Measurements from ENCODE around the gene LANCL2. TPM values are rescaled to one million over a fixed set of nuclear protein-coding genes. Genes with fewer than 3 reads are reported as not detected.
"Not testable (repeated sequence)": the region's sequence is repeated elsewhere in the genome, so short reads cannot be mapped to it uniquely, and the experiment has no call there.

Gene LANCL2
- total RNA-seq, 1 donor from 2014 or later: 14.0 TPM

DNA sequence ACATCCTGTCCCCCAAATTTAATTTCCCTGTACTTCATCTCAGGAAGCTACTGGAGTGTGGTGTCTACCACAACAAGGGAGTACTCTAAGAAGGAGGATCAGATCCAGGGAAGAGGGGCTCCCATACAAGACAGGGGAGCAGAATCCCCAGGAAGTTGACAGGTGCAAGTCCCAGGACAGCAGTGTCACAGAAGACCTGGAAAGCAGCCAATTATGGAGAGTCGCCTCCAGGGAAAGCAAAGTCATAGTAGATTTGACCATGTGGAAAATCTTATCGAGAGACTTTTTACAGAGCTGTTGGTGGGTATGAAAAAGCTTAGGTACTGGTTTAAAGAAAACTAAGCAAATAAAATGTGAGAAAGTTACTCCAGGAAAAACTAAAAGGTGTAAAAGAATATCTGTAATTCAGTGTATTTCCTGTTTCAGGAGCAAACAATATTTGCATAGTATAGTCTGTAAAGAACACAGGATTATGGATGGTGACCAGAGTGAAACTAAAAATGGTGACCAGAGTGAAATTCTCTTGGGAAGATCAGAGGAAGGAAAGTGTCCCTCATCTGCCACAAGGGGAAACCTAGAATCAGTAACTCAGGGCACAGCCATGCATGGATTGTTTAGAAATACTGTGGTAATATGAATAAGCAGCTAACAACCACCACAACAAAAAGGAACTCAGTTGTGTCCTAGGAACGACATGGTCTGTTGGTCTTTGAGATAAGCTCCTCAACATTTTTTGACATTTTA is 44.5 kb downstream of the LANCL2 start:
- DNase-seq: no peak

DNA sequence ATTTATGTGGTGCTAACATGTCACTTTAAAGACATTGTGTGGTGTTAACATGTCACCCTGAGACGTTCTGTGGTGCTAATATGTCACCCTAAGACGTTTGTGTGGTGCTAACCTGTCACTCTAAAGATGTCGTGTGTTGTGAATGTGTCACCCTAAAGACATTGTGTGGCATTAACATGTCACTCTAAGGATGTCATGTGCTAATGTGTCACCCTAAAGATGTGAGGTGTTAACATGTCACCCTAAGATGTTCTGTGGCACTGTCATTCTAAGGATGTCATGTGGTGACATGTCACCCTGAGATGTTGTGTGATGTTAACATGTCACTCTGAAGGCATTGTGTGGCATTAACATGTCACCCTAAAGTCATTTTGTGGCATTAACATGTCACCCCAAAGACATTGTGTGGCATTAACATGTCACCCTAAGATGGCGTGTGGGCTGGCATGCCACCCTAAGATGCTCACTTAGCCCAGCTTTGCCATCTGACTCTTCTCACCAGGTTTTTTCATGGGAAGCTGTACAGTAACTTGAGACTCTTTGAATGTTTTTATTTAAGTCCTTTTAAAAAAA is 45.6 kb downstream of the LANCL2 start:
- no peak for DNase-seq

DNA sequence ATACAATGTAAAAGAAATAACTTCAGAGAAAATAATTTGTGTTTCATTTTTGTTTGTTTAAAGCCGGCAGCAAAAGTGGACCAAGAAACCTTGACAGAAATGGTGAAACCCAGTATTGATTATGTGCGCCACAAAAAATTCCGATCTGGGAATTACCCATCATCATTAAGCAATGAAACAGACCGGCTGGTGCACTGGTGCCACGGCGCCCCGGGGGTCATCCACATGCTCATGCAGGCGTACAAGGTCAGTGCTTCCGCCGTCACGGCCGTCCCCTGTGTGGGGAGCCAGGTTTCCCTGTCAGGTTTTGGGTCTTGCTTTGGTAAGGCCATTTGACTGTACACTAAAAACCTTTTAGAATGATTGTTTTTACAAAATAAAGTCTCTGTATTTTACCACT is 46.7 kb downstream of the LANCL2 start:
- no peak for DNase-seq

DNA sequence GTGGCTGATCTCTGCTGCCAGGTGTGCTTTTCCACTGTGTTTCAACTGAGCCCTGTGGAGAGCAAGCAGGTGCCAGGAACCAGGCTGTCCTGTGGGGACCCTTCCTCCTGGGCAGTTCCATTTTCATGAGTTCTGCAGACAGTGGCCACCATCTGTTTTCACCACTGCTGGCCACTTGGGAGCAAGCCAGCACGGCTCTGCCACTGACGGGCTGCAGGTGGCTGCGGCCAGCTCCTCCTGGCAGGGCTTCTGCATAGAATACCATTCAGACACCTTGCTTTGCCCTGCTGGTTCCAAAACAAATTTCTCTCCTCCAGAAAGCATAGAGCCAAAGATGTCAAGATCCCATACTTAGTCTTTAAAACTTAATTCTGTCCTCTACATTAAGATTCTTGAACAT is 48.3 kb downstream of the LANCL2 start:
- no peak for DNase-seq

DNA sequence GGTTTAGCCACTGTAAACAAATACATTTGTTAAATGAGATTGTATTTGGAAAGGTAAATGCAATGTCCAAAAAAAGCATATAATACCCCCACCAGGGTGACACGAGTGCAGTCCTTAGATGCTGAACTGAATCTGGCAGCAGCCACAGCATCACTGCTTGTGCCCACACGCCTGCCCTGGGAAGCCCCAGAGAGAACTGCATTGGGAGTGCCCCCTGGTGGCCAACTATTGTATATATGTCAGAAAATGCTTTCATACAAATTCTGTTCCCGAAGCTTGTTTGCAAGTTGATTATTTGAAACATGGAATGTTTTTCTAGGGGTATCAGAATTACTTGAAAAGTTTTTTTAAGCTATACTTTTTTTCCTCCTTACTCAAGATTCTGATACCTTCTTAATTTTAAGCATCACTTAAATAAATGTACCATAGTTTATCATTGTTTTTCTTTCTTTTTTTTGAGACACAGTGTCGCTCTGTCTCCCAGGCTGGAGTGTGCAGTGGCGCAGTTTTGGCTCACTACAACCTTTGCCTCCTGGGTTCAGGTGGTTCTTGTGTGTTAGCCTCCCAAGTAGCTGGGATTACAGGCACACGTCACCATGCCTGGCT is 50.1 kb downstream of the LANCL2 start:
- peak; percentile 84 for DNase-seq

DNA sequence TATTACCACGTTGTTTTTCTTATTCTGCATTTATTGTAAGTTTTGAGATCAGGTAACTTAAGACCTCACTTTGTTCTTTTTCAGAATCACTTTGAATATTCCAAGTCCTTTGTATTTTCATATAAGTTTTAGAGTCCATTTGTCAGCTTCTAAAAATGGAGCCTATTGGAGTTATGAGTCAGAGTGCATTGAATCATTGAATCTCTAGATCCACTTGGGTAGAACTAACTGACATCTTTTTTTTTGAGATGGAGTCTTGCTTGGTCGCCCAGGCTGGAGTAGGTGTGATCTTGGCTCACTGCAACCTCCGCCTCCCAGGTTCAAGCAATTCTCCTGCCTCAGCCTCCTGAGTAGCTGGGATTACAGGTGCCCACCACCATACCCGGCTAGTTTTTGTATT is 52.3 kb downstream of the LANCL2 start:
- not testable (repeated sequence) for DNase-seq

DNA sequence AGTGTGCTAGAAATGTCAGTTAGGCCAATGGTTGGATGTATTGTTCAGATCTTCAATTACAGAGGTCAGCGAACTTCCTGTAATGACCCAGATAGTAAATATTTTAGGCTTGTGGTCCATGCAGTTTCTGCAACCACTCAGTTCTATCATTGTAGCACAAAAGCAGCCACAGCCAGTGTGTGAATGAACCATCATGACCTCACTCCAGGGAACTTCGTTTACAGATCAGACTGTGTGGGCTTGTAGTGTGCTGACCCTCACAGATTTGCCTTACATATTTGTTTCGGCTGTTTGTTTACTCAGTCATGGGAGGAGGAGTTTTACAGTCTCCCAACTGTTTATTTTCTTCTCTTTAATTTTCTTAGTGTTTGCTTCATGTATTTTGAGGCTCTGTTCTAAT is 55.4 kb downstream of the LANCL2 start:
- no peak for DNase-seq

DNA sequence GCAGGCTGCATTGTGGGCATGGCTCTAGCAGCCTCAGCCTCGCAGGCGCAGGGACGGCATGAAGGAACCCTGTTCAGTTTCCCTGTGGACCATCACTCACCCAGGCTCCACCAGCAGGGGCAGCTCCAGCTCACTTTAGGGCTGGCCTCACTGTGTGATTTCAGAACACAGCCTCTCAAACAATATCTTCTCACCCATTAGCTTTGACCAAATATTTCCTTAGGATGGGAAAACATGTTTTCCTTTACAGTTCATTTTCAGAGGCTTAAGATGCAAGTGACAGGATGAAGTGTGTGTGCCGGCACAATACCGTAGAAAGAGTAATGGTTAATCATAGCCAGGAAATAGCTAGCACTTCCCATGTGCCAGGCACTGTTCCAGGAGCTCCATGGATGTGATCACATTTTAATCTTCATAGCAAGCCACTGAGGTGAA is 58.2 kb downstream of the LANCL2 start:
- peak; percentile 79 for DNase-seq

DNA sequence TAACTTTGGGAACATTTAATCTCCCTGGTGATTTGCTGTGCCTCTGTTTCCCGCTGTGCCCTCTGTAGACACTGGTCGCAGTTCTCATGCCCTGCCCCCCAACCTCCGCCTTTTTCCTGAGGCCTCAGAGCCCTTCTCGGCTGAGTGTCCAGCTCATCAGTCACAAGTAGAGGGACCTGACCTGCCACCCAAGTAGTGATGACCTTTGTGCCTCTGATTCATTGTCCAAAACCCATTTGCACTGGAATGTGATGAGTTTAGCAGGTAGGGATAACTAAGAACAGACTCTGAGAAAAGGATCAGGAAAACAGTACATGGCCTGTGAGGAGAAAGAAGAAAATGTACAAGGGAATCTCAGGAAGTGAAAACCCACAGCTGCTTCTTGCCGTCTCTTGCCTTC is 58.8 kb downstream of the LANCL2 start:
- DNase-seq: no peak

DNA sequence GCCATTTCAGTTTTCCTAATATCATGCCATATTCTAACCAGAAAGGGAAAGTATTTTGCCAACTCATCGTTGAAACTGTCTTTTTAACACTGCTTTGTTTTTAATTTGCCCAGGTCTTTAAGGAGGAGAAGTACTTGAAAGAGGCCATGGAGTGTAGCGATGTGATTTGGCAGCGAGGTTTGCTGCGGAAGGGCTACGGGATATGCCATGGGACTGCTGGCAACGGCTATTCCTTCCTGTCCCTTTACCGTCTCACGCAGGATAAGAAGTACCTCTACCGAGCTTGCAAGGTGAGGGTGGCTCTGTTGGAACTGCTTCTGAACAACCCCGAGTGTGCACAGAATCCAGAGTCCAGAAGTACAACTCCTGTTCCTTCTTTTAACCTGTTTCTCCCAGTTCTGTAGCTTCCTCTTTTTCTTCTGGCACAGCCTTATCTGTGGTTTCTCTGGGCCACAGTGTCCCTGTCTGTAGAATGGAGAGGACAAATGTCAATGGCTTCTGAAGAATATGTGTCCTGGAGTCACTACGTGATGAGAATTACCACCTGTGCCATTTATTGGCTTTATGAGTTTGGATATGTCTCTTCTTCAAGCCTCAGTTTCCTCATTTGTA is 60.1 kb downstream of the LANCL2 start:
- DNase-seq: no peak

DNA sequence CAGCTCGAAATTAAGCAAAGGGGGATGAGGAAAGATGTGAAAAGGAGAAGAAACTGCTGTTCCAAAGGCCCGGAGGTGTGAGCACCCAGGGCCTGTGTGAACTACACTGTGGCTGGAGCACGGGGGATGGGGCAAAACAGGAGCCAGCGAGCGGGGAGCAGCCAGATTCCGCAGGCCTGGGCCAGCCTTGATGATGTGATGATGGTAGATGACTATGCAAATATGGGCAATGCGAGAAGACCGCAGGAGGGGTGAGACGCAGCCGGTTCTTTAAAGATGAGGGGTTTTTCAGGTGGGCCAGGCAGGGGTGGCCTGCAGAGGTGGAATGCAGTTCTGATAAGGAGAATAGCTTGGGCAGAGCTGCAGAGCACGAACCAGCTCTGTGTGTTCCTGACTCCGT is 61.5 kb downstream of the LANCL2 start:
- no peak for DNase-seq

DNA sequence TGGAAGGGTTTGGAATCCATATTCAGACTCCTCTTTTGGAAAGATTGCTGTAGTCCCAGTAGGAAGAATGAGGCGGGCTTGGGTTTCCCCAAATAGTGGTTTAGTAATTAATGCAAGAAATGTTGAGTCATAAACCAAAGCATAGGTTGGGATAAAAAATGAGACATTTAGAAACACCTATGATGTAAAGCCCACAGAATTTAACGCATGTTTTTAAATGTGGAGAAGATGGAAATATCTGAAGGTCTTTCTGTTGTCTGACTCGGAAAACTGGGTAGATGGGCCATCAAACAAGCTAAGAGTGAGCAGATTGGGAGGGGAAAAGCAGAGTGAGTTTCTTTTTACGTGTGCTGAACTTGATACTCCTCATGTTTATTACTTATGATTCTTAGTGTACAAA is 62.2 kb downstream of the LANCL2 start:
- no peak for DNase-seq

DNA sequence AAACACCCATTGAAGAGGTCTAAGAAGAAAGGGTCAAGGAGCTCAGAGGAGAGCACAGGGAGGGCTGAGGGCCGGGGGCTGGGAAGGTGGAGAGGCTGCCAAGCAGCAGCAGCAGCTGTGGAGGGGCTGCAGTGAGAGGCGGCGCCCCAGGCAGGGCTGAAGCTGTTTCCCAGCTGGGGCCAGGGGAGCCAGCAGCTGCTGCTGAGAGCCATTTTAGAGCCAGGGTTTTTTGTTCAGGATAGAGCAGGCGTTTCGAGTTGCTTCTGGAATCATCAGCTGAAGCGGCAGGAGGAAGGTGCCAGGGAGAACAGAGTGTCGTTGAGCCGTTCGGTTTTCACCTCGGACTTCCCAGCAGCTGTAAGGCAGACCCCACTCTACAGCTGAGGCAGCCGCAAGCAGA is 62.7 kb downstream of the LANCL2 start:
- DNase-seq: no peak

DNA sequence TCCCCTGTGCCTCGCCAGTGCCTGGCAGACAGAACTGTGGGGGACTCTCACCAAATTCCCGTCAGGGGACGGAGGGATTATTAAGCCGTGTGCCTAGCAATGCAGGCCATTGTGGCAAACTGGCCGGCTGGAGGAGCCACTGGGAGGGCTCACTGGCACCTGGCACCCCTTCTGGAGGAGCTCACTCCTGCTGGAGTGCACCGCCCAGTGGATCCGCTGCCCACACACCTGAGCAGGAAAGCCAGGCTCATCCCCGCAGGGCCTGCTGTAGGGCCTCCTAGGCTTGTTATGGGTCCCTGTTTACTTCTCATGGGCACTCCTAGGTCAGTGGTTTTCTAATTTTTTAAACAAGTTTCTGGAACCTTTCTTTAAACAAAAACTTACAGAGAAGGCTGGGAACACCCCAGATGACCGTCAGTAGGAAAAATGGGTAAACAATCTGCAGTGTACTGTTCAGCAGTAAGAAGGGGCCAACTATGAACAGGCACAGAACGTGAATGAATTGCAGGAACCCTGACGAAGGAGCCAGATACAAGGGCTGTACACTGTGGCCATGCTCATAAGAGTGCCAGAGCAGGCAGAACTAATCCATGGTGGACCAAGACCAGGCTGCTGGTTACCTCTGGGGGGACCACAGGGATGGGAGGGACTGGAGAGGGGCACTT is 64.8 kb downstream of the LANCL2 start:
- DNase-seq: no peak

DNA sequence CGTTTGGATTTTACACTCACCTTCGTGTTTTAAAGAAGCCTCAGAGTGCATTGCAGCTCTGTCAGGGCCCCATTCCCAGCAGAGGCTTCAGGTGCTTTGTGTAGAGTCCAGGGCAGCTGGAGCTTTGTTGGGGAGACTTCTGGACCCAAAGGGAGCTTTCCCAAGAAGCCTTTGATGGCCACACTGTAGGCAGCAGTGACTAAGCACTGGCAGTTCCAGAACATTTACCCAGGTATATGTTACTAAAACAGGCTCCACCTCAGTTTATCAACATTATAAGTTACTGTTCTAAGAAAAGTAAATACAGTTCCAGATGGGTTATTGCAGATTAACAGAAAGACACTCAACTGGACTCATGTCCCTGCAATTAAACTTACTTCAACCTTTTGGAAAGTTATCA is 66.8 kb downstream of the LANCL2 start:
- DNase-seq: no peak

DNA sequence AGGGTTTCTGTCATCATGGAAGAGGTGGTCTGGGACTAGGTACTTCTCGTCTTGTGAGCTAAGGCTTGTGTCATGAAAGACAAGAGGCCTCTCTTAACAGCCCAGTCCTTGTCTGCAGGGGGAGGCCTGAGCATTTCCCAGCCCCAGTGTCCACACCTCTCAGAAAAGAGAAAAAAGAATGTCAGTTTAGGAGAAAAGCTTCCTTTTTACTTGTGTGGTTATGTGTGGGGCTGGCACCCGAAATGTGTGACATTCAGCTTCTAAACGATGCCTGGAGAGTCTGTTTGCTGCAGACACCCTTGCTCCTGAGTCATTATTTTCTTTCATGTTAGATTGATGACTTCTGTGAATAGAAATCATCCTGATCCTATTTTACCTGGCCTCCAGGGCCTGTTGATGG is 67.4 kb downstream of the LANCL2 start:
- DNase-seq: no peak

DNA sequence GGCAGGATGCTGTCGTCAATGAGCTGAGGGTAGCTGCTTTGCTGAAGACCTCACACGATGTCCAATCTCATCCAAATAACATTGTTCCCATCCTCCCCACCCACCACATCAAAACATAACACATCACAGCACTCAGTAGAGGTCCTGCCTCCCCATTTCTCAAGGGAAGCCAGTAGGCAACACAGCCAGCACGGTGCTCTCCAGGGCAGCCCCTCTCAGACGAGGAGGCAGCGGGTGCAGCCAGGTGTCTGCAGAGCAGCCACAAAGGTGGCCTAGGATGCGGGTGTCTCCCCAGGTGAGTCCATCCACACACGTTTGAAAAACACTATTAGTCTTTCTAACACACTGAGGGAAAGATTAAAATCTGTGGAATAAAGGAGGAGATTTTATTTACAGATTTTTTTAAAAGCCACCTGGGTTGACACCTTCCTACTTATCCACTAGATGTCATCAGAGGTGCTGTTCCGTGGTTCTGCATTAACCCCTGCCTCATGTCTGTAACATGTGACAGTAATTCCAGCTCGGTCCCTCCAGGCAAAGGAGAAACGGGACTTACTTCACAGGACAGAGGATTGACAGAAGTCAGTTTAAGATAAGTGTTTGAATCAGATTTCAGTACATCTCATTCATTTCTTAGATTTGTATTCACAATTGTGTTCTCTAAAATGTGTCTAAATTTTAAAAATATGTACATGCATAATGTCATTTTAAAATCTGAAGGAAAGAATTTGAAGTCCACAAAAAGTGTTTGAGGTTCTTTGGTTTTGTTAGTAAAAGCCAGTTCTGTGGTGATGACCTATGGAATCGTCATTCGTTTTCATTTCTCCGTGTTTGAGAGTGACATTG is 68.0 kb downstream of the LANCL2 start:
- DNase-seq: peak; percentile 70

DNA sequence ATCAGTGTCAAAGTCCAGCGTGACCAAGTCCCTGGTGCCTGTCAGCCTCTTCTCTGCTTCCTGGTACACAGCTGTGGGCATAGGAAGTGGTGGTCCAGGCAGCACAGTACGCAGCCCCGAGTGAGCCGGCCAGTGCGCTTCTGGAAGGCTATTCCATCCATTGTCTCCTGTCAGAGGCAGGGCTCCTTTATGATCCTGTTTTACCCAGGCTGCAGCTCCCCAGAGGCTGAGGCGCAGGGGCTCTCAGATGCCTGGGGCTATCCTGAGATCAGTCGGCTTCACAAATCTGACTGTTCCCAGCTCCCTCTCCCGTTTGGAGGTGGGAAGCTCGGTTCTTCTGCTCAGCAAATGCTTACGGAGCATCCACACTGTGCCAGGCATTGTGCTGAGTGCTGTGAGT is 70.3 kb downstream of the LANCL2 start:
- no peak for DNase-seq

DNA sequence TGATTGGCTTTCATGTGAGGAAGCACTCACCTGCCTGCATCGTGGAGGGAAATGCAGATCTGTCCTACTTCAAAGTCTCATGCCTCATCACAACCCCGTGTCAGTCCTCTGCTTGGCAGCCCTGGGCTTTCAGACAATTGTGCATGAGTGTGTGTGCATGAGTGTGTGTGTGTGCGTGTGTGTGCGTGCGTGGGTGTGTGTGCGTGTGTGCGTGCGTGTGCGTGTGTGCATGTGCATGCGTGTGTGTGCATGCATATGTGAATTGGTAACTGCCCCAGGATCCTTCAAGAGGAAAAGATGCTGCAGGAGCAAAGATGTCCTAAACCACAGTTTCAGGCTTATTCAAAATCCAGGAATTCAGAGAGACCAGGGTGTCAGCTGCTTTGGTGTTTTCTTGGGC is 71.3 kb downstream of the LANCL2 start:
- no peak for DNase-seq

DNA sequence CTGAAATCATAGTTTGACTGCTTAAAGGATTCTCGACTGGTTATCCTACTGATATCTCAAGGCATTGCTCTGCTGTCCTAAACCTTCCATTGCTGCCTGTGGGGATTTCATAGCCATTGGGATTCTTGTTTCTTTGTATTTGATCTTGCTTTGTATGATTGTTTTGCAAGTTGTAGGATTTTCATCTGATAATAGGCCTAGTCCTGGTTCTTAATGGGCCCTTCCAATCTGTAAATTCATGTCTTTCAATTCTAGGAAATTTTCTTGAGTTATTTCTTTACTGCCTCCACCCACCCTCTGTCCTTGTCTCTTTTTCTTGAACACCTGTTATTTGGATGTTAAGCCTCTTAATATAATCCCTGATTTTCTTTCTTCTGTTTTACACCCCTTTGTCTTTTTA is 72.2 kb downstream of the LANCL2 start:
- no peak for DNase-seq

DNA sequence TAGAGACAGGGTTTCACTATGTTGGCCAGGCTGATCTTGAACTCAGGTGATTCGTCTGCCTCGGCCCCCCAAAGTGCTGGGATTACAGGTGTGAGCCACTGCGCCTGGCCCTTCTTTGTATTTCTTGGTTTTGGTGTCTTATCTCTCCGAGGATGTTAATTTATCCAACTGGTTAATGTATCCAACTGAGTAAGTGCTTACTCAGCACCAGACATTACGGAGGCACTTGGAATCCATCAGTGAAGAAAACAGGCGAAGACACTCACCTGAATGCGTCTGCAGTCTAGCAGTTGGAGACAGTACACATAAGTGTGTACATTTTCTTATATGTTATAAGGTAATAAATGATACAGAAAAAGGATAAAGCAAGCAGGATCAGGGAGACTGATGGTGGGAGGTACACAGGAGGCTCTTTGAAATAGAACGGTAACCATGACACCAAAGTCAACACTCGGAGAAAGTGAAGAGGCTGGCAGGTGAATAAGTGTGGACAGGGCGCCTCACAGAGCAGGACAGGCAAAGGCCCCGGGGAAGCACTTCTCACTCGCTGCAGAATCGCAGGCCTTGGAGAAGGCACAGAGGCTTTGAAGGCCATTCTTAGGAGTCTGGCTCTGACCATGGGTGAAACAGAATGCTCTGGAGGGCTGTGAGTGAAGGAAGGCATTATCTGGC is 73.1 kb downstream of the LANCL2 start:
- DNase-seq: no peak
